H1 (cell line): ENCODE measurements around the gene PRG3. TPM values are rescaled to one million over a fixed set of nuclear protein-coding genes. Genes with fewer than 3 reads are reported as not detected.
A peak's percentile ranks its signal among the peaks of the same experiment; 100 is the strongest.

ENCODE experiments used
- CTCF ChIA-PET: fragments of 300-600 bp; sonication (Branson Sonifier 250); formaldehyde crosslinking; loops from one replicate; lab custom pipeline; 2021; ENCODE audit not compliant: partially characterized antibody; lab: Charles Lee
- POLR2A ChIA-PET: fragments of 300-600 bp; sonication (Branson Sonifier 250); formaldehyde crosslinking; loops from one replicate; lab custom pipeline; 2021; ENCODE audit warnings: inconsistent platforms; ENCODE audit not compliant: partially characterized antibody; lab: Charles Lee
- DNase-seq, 2 experiments: peaks; one replicate each; pipeline versions ENCODE4 v3.0.0 to v3.0.0-alpha.2; 2010 to 2022; ENCODE audit warnings: low spot score in 2 of 2, low read depth in 1 of 2, mixed read lengths in 1 of 2
- FAIRE-seq: peaks from 2 replicates; lab custom pipeline; 2011; peaks lifted over from hg19 to GRCh38; lab: Jason Lieb, UNC
- H2AFZ ChIP-seq: 2 replicates; pipeline ENCODE4 v1.8.1; 2012; ENCODE audit warnings: low read length, inconsistent platforms
- H2AK5ac ChIP-seq: 2 replicates; pipeline ENCODE4 v1.6.1; 2013; ENCODE audit warnings: low read depth, low read length
- H2BK120ac ChIP-seq: replicated peaks from 2 replicates; pipeline ENCODE3; 2013; ENCODE audit warnings: low read depth, low read length, inconsistent platforms
- H2BK12ac ChIP-seq: 2 replicates; pipeline ENCODE4 v1.6.1; 2013; ENCODE audit warnings: low read depth, low read length
- H2BK15ac ChIP-seq: 2 replicates; pipeline ENCODE4 v1.6.1; 2013; ENCODE audit warnings: low read length
- H2BK20ac ChIP-seq: 2 replicates; pipeline ENCODE4 v1.6.1; 2013; ENCODE audit warnings: low read length
- H2BK5ac ChIP-seq: 2 replicates; pipeline ENCODE4 v1.6.1; 2013; ENCODE audit warnings: low read depth, low read length
- H3K14ac ChIP-seq: 2 replicates; pipeline ENCODE4 v1.6.1; 2013; ENCODE audit warnings: inconsistent platforms; ENCODE audit not compliant: insufficient read length
- H3K18ac ChIP-seq: 2 replicates; pipeline ENCODE4 v1.6.1; 2013; ENCODE audit warnings: low read length; ENCODE audit errors: extremely low read depth
- H3K23ac ChIP-seq: 2 replicates; pipeline ENCODE4 v1.6.1; 2013; ENCODE audit warnings: inconsistent platforms; ENCODE audit not compliant: insufficient read length
- H3K23me2 ChIP-seq: 2 replicates; pipeline ENCODE4 v1.6.1; 2013; ENCODE audit warnings: low read depth, low read length
- H3K27ac ChIP-seq: 2 replicates; pipeline ENCODE4 v1.6.1; 2011; ENCODE audit warnings: low read depth, low read length, inconsistent platforms
- H3K27me3 ChIP-seq, 4 experiments: replicated peaks in 1 of 4; 1 replicate in 1 of 4; 2 replicates in 3 of 4; pipeline versions ENCODE4 v1.6.1 to v1.8.1; 2011 to 2013; ENCODE audit warnings: low read length in 3 of 4, mild to moderate bottlenecking in 3 of 4, inconsistent platforms in 2 of 4, mixed read lengths in 2 of 4, moderate library complexity in 1 of 4; ENCODE audit not compliant: control insufficient read depth in 3 of 4, insufficient read depth in 3 of 4; ENCODE audit errors: extremely low read depth in 1 of 4
- H3K36me3 ChIP-seq, 4 experiments: 2 replicates each; pipeline versions ENCODE4 v1.6.1 to v1.8.1; 2011 to 2013; ENCODE audit warnings: mild to moderate bottlenecking in 4 of 4, low read length in 3 of 4, moderate library complexity in 2 of 4, control low read depth in 1 of 4, inconsistent platforms in 1 of 4; ENCODE audit not compliant: insufficient read depth in 4 of 4, control insufficient read depth in 2 of 4
- H3K4ac ChIP-seq: replicated peaks from 2 replicates; pipeline ENCODE3; 2013; ENCODE audit warnings: low read length, low read depth, mixed read lengths, inconsistent platforms; ENCODE audit not compliant: insufficient read length
- H3K4me1 ChIP-seq, 4 experiments: replicated peaks in 1 of 4; 1 replicate in 1 of 4; 2 replicates in 3 of 4; pipeline versions ENCODE4 v1.6.1 to v1.8.1; 2011 to 2013; ENCODE audit warnings: low read length in 3 of 4, inconsistent platforms in 2 of 4, mixed read lengths in 1 of 4; ENCODE audit not compliant: insufficient read depth in 4 of 4, control insufficient read depth in 3 of 4
- H3K4me2 ChIP-seq, 2 experiments: 2 replicates each; pipeline versions ENCODE4 v1.6.1 to v1.8.1; 2011 to 2013; ENCODE audit warnings: low read depth in 2 of 2, low read length in 2 of 2, control low read depth in 1 of 2, inconsistent platforms in 1 of 2, mild to moderate bottlenecking in 1 of 2; ENCODE audit not compliant: insufficient read depth in 1 of 2
- H3K4me3 ChIP-seq, 4 experiments: fragments of 200-600, 300-600 bp in 1 of 4; sonication (generic), shearing (Covaris generic), sonication (Bioruptor Twin) in 1 of 4; 2 replicates each; pipeline versions ENCODE4 v1.5.1 to v1.8.1; 2011 to 2016; ENCODE audit warnings: low read length in 4 of 4, low read depth in 3 of 4, control low read depth in 2 of 4, inconsistent platforms in 2 of 4, mild to moderate bottlenecking in 2 of 4, mixed read lengths in 1 of 4, moderate library complexity in 1 of 4; ENCODE audit not compliant: insufficient read depth in 2 of 4; ENCODE audit errors: extremely low read depth in 1 of 4
- H3K56ac ChIP-seq: replicated peaks from 2 replicates; pipeline ENCODE3; 2013; ENCODE audit warnings: low read depth, mild to moderate bottlenecking, mixed read lengths, low read length, inconsistent platforms; ENCODE audit not compliant: insufficient read length
- H3K79me1 ChIP-seq: 2 replicates; pipeline ENCODE4 v1.6.1; 2013; ENCODE audit warnings: low read depth, low read length, control low read depth
- H3K79me2 ChIP-seq, 2 experiments: 2 replicates each; pipeline versions ENCODE4 v1.6.1 to v1.8.1; 2012 to 2013; ENCODE audit warnings: low read length in 2 of 2, mild to moderate bottlenecking in 2 of 2, inconsistent platforms in 1 of 2; ENCODE audit not compliant: insufficient read depth in 2 of 2, control insufficient read depth in 1 of 2
- H3K9ac ChIP-seq, 4 experiments: replicated peaks in 1 of 4; 1 replicate in 1 of 4; 2 replicates in 3 of 4; pipeline versions ENCODE4 v1.6.1 to v1.8.1; 2011 to 2013; ENCODE audit warnings: low read depth in 3 of 4, low read length in 3 of 4, control low read depth in 2 of 4, mild to moderate bottlenecking in 2 of 4, moderate library complexity in 2 of 4, inconsistent platforms in 1 of 4; ENCODE audit errors: extremely low read depth in 1 of 4
- H3K9me3 ChIP-seq, 2 experiments: 2 replicates each; pipeline versions ENCODE4 v1.6.1 to v1.8.1; 2012 to 2013; ENCODE audit warnings: mild to moderate bottlenecking in 2 of 2, moderate library complexity in 2 of 2, control low read depth in 1 of 2, inconsistent platforms in 1 of 2, low read depth in 1 of 2, low read length in 1 of 2, mixed read lengths in 1 of 2; ENCODE audit not compliant: insufficient read depth in 2 of 2
- H4K20me1 ChIP-seq, 2 experiments: replicated peaks in 1 of 2; 2 replicates each; pipeline versions ENCODE3 to v1.8.1; 2011 to 2013; ENCODE audit warnings: inconsistent platforms in 2 of 2, low read length in 2 of 2, mild to moderate bottlenecking in 1 of 2; ENCODE audit not compliant: insufficient read depth in 2 of 2, control insufficient read depth in 1 of 2
- H4K5ac ChIP-seq: 2 replicates; pipeline ENCODE4 v1.6.1; 2013; ENCODE audit warnings: low read length, low read depth, mixed read lengths, inconsistent platforms; ENCODE audit not compliant: insufficient read length
- H4K8ac ChIP-seq: 2 replicates; pipeline ENCODE4 v1.8.0; 2013; ENCODE audit warnings: mild to moderate bottlenecking, moderate library complexity, low read length, inconsistent platforms; ENCODE audit not compliant: insufficient read depth; ENCODE audit errors: extremely low read depth
- H4K91ac ChIP-seq: replicated peaks from 2 replicates; pipeline ENCODE3; 2013; ENCODE audit warnings: low read length, mixed read lengths, inconsistent platforms; ENCODE audit not compliant: insufficient read length
- KDM1A ChIP-seq: fragments of 200-600, 300-600 bp; sonication (generic); IDR thresholded peaks from 2 replicates; pipeline ENCODE4 v1.7.1; 2016; ENCODE audit warnings: mild to moderate bottlenecking, low read length, borderline replicate concordance
- POLR2A ChIP-seq, 2 experiments: IDR thresholded peaks; 1 replicate in 1 of 2; 2 replicates in 1 of 2; pipeline ENCODE4 v1.6.1; 2011; ENCODE audit warnings: low read depth in 2 of 2, low read length in 2 of 2, mild to moderate bottlenecking in 2 of 2; ENCODE audit errors: control extremely low read depth in 1 of 2
- POLR2AphosphoS5 ChIP-seq: IDR thresholded peaks from 2 replicates; pipeline ENCODE4 v1.6.1; 2011; ENCODE audit warnings: low read depth, low read length
- SP1 ChIP-seq: IDR thresholded peaks from 2 replicates; pipeline ENCODE4 v1.6.1; 2011; ENCODE audit warnings: low read depth, low read length
- TBP ChIP-seq: IDR thresholded peaks from 2 replicates; pipeline ENCODE4 v1.6.1; 2011; ENCODE audit warnings: low read depth, low read length, improper control_type of control experiment
- TEAD4 ChIP-seq: IDR thresholded peaks from 2 replicates; pipeline ENCODE4 v1.6.1; 2012; ENCODE audit warnings: low read depth, low read length, inconsistent platforms, mixed read lengths
- WGBS, 2 experiments: shearing (Covaris generic) in 1 of 2; methylation state at CpG; one replicate each; pipeline versions ENCODE4 v1.1.6 to v1.1.7; 2013 to 2015; ENCODE audit warnings: low lambda C conversion rate in 2 of 2, mixed read lengths in 2 of 2, inconsistent platforms in 1 of 2, low coverage in 1 of 2, missing lambda C conversion rate in 1 of 2; ENCODE audit not compliant: insufficient replicate concordance in 2 of 2, insufficient coverage in 1 of 2, insufficient read length in 1 of 2; ENCODE audit errors: extremely low coverage in 1 of 2, missing lambda C conversion rate in 1 of 2; 5-methylcytosine and 5-hydroxymethylcytosine counted together
- polyA plus RNA-seq, 7 experiments: library from polyadenylated mRNA; depleted of rRNA in 3 of 7; stranded (reverse) in 5 of 7; unstranded in 2 of 7; fragments of >200 nt in 5 of 7; fragments of 200-250 nt in 2 of 7; gene quantifications; 1 replicate in 5 of 7; 2 replicates in 1 of 7; 4 replicates in 1 of 7; pipeline versions ENCODE4 v1.2.1 to v1.2.3, GENCODE V29; 2011 to 2013; ENCODE audit warnings: missing spikeins in 2 of 7, mixed read lengths in 2 of 7
- total RNA-seq: library from RNA; stranded (reverse); fragmentation: NEBNext Ultra II Directional; extraction: Animal tissue kit (Norgen Biotek cat#: 25700); gene quantifications from 2 replicates; pipeline ENCODE4 v1.2.1, GENCODE V29; 2021

The PRG3 gene
- total and polyA plus RNA-seq, 2 of the 8 experiments (the other 6 are each of a cell fraction or from before 2014, with no cell fraction given): not detected

DNA sequence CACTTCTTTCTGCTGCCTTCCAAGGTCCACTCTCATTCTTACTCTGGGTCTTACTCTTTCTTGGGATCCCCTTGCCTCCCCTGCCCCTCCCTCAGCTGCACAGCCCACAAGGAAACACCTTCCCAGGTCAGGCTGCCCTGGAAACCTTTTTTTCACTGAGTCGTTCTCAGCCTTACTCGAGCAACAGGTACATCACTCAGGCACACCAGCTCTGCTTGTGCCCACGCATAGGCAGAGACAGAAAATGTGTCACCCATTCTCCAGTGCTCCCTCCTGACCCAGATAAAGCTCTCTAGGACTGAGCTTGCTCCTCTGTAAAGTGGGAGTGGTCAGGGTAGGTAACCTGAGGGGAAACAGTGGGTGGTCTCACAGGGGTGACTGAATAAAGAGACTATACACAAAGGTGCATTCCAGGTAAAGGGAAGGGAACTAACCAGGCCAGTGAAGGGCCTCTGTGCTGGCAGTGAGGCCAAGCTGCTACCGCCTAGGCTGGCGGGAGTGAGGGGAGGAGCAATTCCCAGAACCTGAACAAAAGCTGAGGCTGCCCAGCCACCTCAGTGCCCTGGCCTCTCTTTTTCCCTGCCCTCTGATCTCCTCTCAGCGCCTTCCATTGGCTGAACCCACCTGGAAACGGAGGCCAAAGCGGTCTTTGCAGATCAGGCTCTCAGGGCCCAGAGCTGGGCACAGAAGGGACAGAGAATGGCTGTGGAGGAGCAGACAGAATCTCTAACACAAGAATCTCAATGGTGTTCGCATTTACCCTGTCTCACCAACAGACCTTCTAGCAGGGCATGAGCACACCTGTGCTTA, 15.9 kb downstream of the PRG3 start:
- Histone ChIP-seq H3K23me2 (no peaks in the 10 kb centered on the region), H4K5ac (peak overlapping the region; percentile 27), H4K8ac (no peak overlapping the region), H2BK120ac (no peak overlapping the region), H2AK5ac (no peak overlapping the region), H3K9ac (0 out of 7 replicates have a peak overlapping the region, but pooled peaks of 1 of the 4 experiments have one; percentile 18), H2BK12ac (peak overlapping the region; percentile 71; the same call in 1 of the 2 replicates), H3K9me3 (no peaks in the 10 kb centered on the region), H3K56ac (no peak overlapping the region), H2BK15ac (peak overlapping the region; percentile 36; the same call in 1 of the 2 replicates), H3K79me1 (no peaks in the 10 kb centered on the region), H3K4ac (no peak overlapping the region), H2BK20ac (0 out of 2 replicates have a peak overlapping the region, but pooled peaks have one; percentile 48), H3K27ac (peak overlapping the region; percentile 55; the same call in 1 of the 2 replicates), H3K14ac (no peak overlapping the region), H3K4me3 (peak overlapping the region in 1 of 4 experiments; percentile 17; a peak in 1 of 8 replicates), H3K36me3 (no peaks in the 10 kb centered on the region), H4K20me1 (no peaks in the 10 kb centered on the region), H3K79me2 (no peaks in the 10 kb centered on the region), H3K4me1 (peaks cover 8 to 17% (median 11%) of the 10 kb centered on the region in 4 experiments), H2AFZ (peak overlapping the region; percentile 94), H3K18ac (peak overlapping the region; percentile 72), H3K27me3 (no peaks in the 10 kb centered on the region; a peak in 1 of 7 replicates), H4K91ac (no peak overlapping the region), H3K4me2 (peak overlapping the region; percentile 38 to 52), H2BK5ac (no peak overlapping the region; the same call in 1 of the 2 replicates), H3K23ac (no peak overlapping the region)
- peak; percentile 86 for TF ChIP-seq TEAD4
- peak; percentile 60; the same call in 1 of the 2 replicates for TF ChIP-seq TBP
- TF ChIP-seq SP1: 0 out of 2 replicates have a peak, but pooled peaks have one; percentile 11
- no peak for TF ChIP-seq POLR2AphosphoS5
- peak in 1 of 2 experiments; percentile 34; a peak in 1 of 3 replicates for TF ChIP-seq POLR2A (IDR thresholded peaks at IDR 0.05; ENCODE audit: control extremely low read depth in 1 of 2, low read depth in 2 of 2, low read length in 2 of 2)
- TF ChIP-seq KDM1A: peak; percentile 16; the same call in 1 of the 2 replicates
- 41% methylated on average over 9 of the region's 9 CpGs; no CpG with 5 or more reads in 1 of the 2 experiments for WGBS, 2 experiments
- ChIA-PET POLR2A (interaction anchor here (0.9 to 2.0 kb wide), 9 partner anchors 9 to 57 kb away, joined by 3 to 5 read pairs (median 3); partner anchors contain the start of gene PRG3), CTCF (interaction anchor here (0.6 to 1.3 kb wide), 8 partner anchors 8 to 711 kb away, joined by 3 to 6 read pairs (median 4); no protein-coding TSS in a partner anchor)
- DNase-seq (peak in 1 of 2 experiments; percentile 65), FAIRE-seq (peak; percentile 87)
